Measurements from ENCODE around the gene FBP1. TPM values are rescaled to one million over a fixed set of nuclear protein-coding genes. Genes with fewer than 3 reads are reported as not detected.

The FBP1 gene
- total RNA-seq, 2 experiments from 2014 or later, result 0.21 to 0.31 TPM

GRCh38 chr9:94654165-94654894, 15.0 kb upstream of the FBP1 start:
- ChIA-PET CTCF (interaction anchor here (1.4 kb wide), 1 partner anchor 9 kb away, joined by 3 read pairs; no protein-coding TSS in a partner anchor), POLR2A (interaction anchor here (0.6 kb wide), 1 partner anchor 882 kb away, joined by 3 read pairs; no protein-coding TSS in a partner anchor)
- no peak for DNase-seq
- no peak overlapping the region for H3K27ac Mint-ChIP-seq
- H3K36me3 Mint-ChIP-seq (ENCODE audit: low read depth), result no peaks in the 10 kb centered on the region
- H3K4me1 Mint-ChIP-seq (ENCODE audit: low read depth), result peaks cover 19% of the 10 kb centered on the region
- peaks cover 6% of the 10 kb centered on the region for H3K27me3 Mint-ChIP-seq (ENCODE audit: low read depth)
- no peak overlapping the region for H3K4me3 Mint-ChIP-seq
- ATAC-seq, result no peak
- H3K9me3 Mint-ChIP-seq (ENCODE audit: insufficient read depth), result no peaks in the 10 kb centered on the region

- CTCF ChIA-PET, result no interaction called here
- ATAC-seq, result no peak
- no peak for DNase-seq
- H3K4me3 Mint-ChIP-seq, result no peak overlapping the region
- no peak overlapping the region for H3K27ac Mint-ChIP-seq
- H3K9me3 Mint-ChIP-seq (ENCODE audit: insufficient read depth), result no peaks in the 10 kb centered on the region
- H3K36me3 Mint-ChIP-seq (ENCODE audit: low read depth), result no peaks in the 10 kb centered on the region
- peaks cover 7% of the 10 kb centered on the region for H3K4me1 Mint-ChIP-seq (ENCODE audit: low read depth)
- peaks cover 10% of the 10 kb centered on the region for H3K27me3 Mint-ChIP-seq (ENCODE audit: low read depth)
- POLR2A ChIA-PET, result no interaction called here
Measured at GRCh38 chr9:94650949-94651348, 11.6 kb upstream of the FBP1 start.

GRCh38 chr9:94649100-94649819, 9.9 kb upstream of the FBP1 start:
- Mint-ChIP-seq H3K36me3 (ENCODE audit: low read depth) (no peaks in the 10 kb centered on the region), H3K9me3 (ENCODE audit: insufficient read depth) (no peaks in the 10 kb centered on the region), H3K4me3 (no peak overlapping the region), H3K27me3 (ENCODE audit: low read depth) (peaks cover 10% of the 10 kb centered on the region), H3K27ac (no peak overlapping the region), H3K4me1 (ENCODE audit: low read depth) (no peaks in the 10 kb centered on the region)
- CTCF ChIA-PET, result no interaction called here
- POLR2A ChIA-PET, result no interaction called here
- DNase-seq, result no peak
- ATAC-seq, result no peak

- ATAC-seq (no peak), DNase-seq (no peak)
- H3K27me3 Mint-ChIP-seq (ENCODE audit: low read depth), result peaks cover 8% of the 10 kb centered on the region
- no peaks in the 10 kb centered on the region for H3K4me1 Mint-ChIP-seq (ENCODE audit: low read depth)
- H3K27ac Mint-ChIP-seq, result no peak overlapping the region
- ChIA-PET POLR2A (interaction anchor here (0.9 kb wide), 1 partner anchor 9 kb away, joined by 3 read pairs; no protein-coding TSS in a partner anchor), CTCF (interaction anchor here (1.2 kb wide), 1 partner anchor 484 kb away, joined by 3 read pairs; no protein-coding TSS in a partner anchor)
- no peaks in the 10 kb centered on the region for H3K36me3 Mint-ChIP-seq (ENCODE audit: low read depth)
- no peak overlapping the region for H3K4me3 Mint-ChIP-seq
- H3K9me3 Mint-ChIP-seq (ENCODE audit: insufficient read depth), result no peaks in the 10 kb centered on the region
Measured at GRCh38 chr9:94648185-94648584, 8.9 kb upstream of the FBP1 start.

GRCh38 chr9:94645901-94646300, 6.6 kb upstream of the FBP1 start:
- Mint-ChIP-seq H3K9me3 (ENCODE audit: insufficient read depth) (no peaks in the 10 kb centered on the region), H3K27ac (no peak overlapping the region), H3K36me3 (ENCODE audit: low read depth) (no peaks in the 10 kb centered on the region), H3K4me3 (no peak overlapping the region), H3K27me3 (ENCODE audit: low read depth) (peaks cover 11% of the 10 kb centered on the region), H3K4me1 (ENCODE audit: low read depth) (no peaks in the 10 kb centered on the region)
- DNase-seq (no peak), ATAC-seq (no peak)
- ChIA-PET CTCF (no interaction called here), POLR2A (no interaction called here)

- ChIA-PET CTCF (interaction anchor here (0.7 to 1.2 kb wide), 2 partner anchors 10 to 25 kb away, joined by 3 read pairs; no protein-coding TSS in a partner anchor), POLR2A (no interaction called here)
- H3K4me3 Mint-ChIP-seq, result no peak overlapping the region
- DNase-seq (no peak), ATAC-seq (no peak)
- peaks cover 8% of the 10 kb centered on the region for H3K4me1 Mint-ChIP-seq (ENCODE audit: low read depth)
- H3K36me3 Mint-ChIP-seq (ENCODE audit: low read depth), result no peaks in the 10 kb centered on the region
- H3K27me3 Mint-ChIP-seq (ENCODE audit: low read depth), result peaks cover 19% of the 10 kb centered on the region
- H3K9me3 Mint-ChIP-seq (ENCODE audit: insufficient read depth), result no peaks in the 10 kb centered on the region
- no peak overlapping the region for H3K27ac Mint-ChIP-seq
Measured at GRCh38 chr9:94644543-94644942, 5.2 kb upstream of the FBP1 start.

- CTCF ChIA-PET, result no interaction called here
Measured at GRCh38 chr9:94643741-94644140, 4.4 kb upstream of the FBP1 start.

GRCh38 chr9:94643176-94643575, 3.9 kb upstream of the FBP1 start:
- POLR2A ChIA-PET, result no interaction called here
- no peak for ATAC-seq
- Mint-ChIP-seq H3K27ac (no peak overlapping the region), H3K9me3 (ENCODE audit: insufficient read depth) (no peaks in the 10 kb centered on the region), H3K4me1 (ENCODE audit: low read depth) (peaks cover 17% of the 10 kb centered on the region), H3K4me3 (no peak overlapping the region), H3K36me3 (ENCODE audit: low read depth) (no peaks in the 10 kb centered on the region), H3K27me3 (ENCODE audit: low read depth) (peaks cover 29% of the 10 kb centered on the region)
- CTCF ChIA-PET, result no interaction called here
- DNase-seq, result no peak

More at GRCh38 chr9:94643741-94644140, 4.4 kb upstream of the FBP1 start:
- DNase-seq (no peak), ATAC-seq (no peak)
- Mint-ChIP-seq H3K4me1 (ENCODE audit: low read depth) (peaks cover 13% of the 10 kb centered on the region), H3K9me3 (ENCODE audit: insufficient read depth) (no peaks in the 10 kb centered on the region), H3K27me3 (ENCODE audit: low read depth) (peaks cover 23% of the 10 kb centered on the region), H3K36me3 (ENCODE audit: low read depth) (no peaks in the 10 kb centered on the region), H3K4me3 (no peak overlapping the region), H3K27ac (no peak overlapping the region)
- POLR2A ChIA-PET, result no interaction called here

GRCh38 chr9:94642501-94642900, 3.2 kb upstream of the FBP1 start:
- Mint-ChIP-seq H3K4me1 (ENCODE audit: low read depth) (peaks cover 17% of the 10 kb centered on the region), H3K4me3 (no peak overlapping the region), H3K27ac (no peak overlapping the region), H3K27me3 (ENCODE audit: low read depth) (peaks cover 30% of the 10 kb centered on the region), H3K9me3 (ENCODE audit: insufficient read depth) (no peaks in the 10 kb centered on the region), H3K36me3 (ENCODE audit: low read depth) (no peaks in the 10 kb centered on the region)
- POLR2A ChIA-PET, result no interaction called here
- ATAC-seq (no peak), DNase-seq (no peak)
- CTCF ChIA-PET, result no interaction called here

- POLR2A ChIA-PET, result no interaction called here
- H3K27ac Mint-ChIP-seq, result no peak overlapping the region
- ATAC-seq, result no peak
Measured at GRCh38 chr9:94639999-94640376, 670 bp upstream of the FBP1 start.

GRCh38 chr9:94638335-94639060, 820 bp downstream of the FBP1 start:
- CTCF ChIA-PET, result interaction anchor here (0.8 kb wide), 1 partner anchor 13 kb away, joined by 3 read pairs; no protein-coding TSS in a partner anchor
- POLR2A ChIA-PET, result interaction anchor here (1.2 kb wide), 1 partner anchor 10 kb away, joined by 3 read pairs; no protein-coding TSS in a partner anchor
- DNase-seq (no peak), ATAC-seq (no peak)
- Mint-ChIP-seq H3K9me3 (ENCODE audit: insufficient read depth) (no peaks in the 10 kb centered on the region), H3K36me3 (ENCODE audit: low read depth) (no peaks in the 10 kb centered on the region), H3K27me3 (ENCODE audit: low read depth) (peaks cover 34% of the 10 kb centered on the region), H3K27ac (no peak overlapping the region), H3K4me1 (ENCODE audit: low read depth) (peaks cover 17% of the 10 kb centered on the region), H3K4me3 (peak overlapping the region; percentile 84)

More at GRCh38 chr9:94639999-94640376, 670 bp upstream of the FBP1 start:
- Mint-ChIP-seq H3K4me3 (peak overlapping the region; percentile 84), H3K36me3 (ENCODE audit: low read depth) (no peaks in the 10 kb centered on the region), H3K27me3 (ENCODE audit: low read depth) (peaks cover 34% of the 10 kb centered on the region), H3K9me3 (ENCODE audit: insufficient read depth) (no peaks in the 10 kb centered on the region), H3K4me1 (ENCODE audit: low read depth) (peaks cover 17% of the 10 kb centered on the region)
- no peak for DNase-seq
- CTCF ChIA-PET, result interaction anchor here (0.9 kb wide), 1 partner anchor 491 kb away, joined by 6 read pairs; no protein-coding TSS in a partner anchor
